GM21825 (cell line): Measurements from ENCODE around the gene SMTNL2.
"Not testable (repeated sequence)": the region's sequence is repeated elsewhere in the genome, so short reads cannot be mapped to it uniquely, and the experiment has no call there.

Experiments used
- ATAC-seq: cut with Tn5 transposase; IDR thresholded peaks from one replicate; pipeline ENCODE4 v1.9.1; 2021; ENCODE audit warnings: mild to moderate bottlenecking, moderate library complexity; ENCODE audit not compliant: unreplicated experiment

The SMTNL2 gene

GRCh38 chr17:4584917-4585637 lies 748 bp downstream of the SMTNL2 start:
- ATAC-seq, result no peak

GRCh38 chr17:4585638-4585994 lies 1.3 kb downstream of the SMTNL2 start:
- ATAC-seq, result no peak

GRCh38 chr17:4586043-4586442 lies 1.7 kb downstream of the SMTNL2 start:
- ATAC-seq, result no peak

GRCh38 chr17:4587195-4587594 lies 2.9 kb downstream of the SMTNL2 start:
- no peak for ATAC-seq

- ATAC-seq, result no peak
Observed at GRCh38 chr17:4587803-4588202, 3.5 kb downstream of the SMTNL2 start.

- no peak for ATAC-seq
Observed at GRCh38 chr17:4588391-4588790, 4.1 kb downstream of the SMTNL2 start.

- ATAC-seq, result no peak
Observed at GRCh38 chr17:4588898-4589625, 4.7 kb downstream of the SMTNL2 start.

- not testable (repeated sequence) for ATAC-seq
Observed at GRCh38 chr17:4590042-4590441, 5.7 kb downstream of the SMTNL2 start.

GRCh38 chr17:4590981-4591453 lies 6.7 kb downstream of the SMTNL2 start:
- ATAC-seq, result no peak

- no peak for ATAC-seq
Observed at GRCh38 chr17:4591529-4591928, 7.2 kb downstream of the SMTNL2 start.

- ATAC-seq, result no peak
Observed at GRCh38 chr17:4592240-4593005, 8.1 kb downstream of the SMTNL2 start.

GRCh38 chr17:4593021-4593421 lies 8.7 kb downstream of the SMTNL2 start:
- no peak for ATAC-seq

GRCh38 chr17:4594406-4594805 lies 10.1 kb downstream of the SMTNL2 start:
- ATAC-seq, result no peak

- ATAC-seq, result no peak
Observed at GRCh38 chr17:4594931-4595684, 10.8 kb downstream of the SMTNL2 start.

GRCh38 chr17:4595685-4596342 lies 11.5 kb downstream of the SMTNL2 start:
- not testable (repeated sequence) for ATAC-seq

GRCh38 chr17:4596636-4597380 lies 12.5 kb downstream of the SMTNL2 start:
- no peak for ATAC-seq

GRCh38 chr17:4597975-4598374 lies 13.6 kb downstream of the SMTNL2 start:
- ATAC-seq, result no peak

- ATAC-seq, result no peak
Observed at GRCh38 chr17:4598776-4599504, 14.6 kb downstream of the SMTNL2 start.
